ENCODE results near the gene PCDHA2.
"Not testable (repeated sequence)": the region's sequence is repeated elsewhere in the genome, so short reads cannot be mapped to it uniquely, and the experiment has no call there.

The PCDHA2 gene

DNA sequence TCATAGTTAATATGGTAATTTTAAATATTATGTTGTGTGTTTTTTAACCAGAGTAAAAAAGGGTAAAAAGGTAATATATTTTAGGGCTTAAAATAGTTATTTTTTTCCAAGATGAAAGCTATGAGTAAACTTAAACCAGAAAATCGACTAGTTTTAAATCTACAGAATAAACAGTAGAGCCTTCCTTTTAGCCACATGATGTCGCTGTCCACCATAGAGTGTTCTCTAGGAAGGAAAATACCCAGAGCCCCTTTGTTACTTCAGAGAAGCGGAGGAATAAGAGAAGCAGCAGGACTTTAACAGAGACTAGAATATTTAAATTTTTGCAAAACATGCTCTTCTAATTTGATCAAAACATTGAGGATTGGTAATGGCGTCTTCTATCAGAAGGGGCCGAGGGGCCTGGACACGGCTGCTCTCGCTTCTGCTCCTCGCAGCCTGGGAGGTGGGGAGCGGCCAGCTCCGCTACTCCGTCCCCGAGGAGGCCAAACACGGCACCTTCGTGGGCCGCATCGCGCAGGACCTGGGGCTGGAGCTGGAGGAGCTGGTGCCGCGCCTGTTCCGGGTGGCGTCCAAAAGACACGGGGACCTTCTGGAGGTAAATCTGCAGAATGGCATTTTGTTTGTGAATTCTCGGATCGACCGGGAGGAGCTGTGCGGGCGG lies at the start of gene PCDHA2:
TSS of gene PCDHA2 (plus strand) at position 258 of the 664 bp plus-strand sequence.
- DNase-seq = peak; percentile 17

DNA sequence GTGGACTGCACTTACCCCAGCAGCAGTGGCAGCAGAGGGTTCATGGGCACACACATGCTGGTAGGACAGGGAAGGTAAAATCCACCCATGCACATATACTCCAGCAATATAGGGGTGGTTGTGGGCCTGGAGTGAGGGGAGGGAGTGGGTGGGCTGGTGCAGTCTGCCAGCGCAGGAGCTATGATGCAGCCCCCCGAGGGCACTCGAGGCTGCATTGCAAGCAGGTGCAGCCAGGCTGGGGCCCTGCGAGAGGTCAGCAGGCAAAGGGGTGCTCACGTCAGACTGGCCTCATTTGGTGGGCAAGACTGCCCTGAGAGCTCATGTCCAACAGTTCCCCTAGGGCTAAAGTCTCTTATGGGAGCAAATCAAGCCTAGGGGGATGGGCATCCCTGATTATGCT lies 41.1 kb upstream of the PCDHA2 start:
- no peak for DNase-seq

- no peak for DNase-seq
These were observed 30.3 kb upstream of the PCDHA2 start for GRCh38 chr5:140764177-140764973.

DNA sequence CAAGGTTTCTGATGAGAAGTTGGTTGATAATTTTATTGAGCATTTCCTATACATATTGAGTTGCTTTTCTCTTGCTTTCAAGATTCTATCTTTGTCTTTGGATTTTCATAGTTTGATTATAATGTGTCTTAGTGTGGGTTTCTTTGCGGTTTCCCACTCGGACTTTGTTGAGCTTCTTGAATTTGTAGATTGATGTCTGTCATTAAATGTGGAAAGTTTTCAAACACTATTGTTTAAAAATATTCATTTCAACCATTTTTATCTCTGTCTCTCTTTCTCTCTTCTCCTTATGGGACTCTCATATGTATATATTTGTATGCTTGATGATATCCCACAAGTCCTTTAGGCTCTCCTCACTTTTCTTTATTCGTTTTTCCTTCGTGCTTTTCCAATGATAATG lies 27.2 kb upstream of the PCDHA2 start:
- DNase-seq = no peak

DNA sequence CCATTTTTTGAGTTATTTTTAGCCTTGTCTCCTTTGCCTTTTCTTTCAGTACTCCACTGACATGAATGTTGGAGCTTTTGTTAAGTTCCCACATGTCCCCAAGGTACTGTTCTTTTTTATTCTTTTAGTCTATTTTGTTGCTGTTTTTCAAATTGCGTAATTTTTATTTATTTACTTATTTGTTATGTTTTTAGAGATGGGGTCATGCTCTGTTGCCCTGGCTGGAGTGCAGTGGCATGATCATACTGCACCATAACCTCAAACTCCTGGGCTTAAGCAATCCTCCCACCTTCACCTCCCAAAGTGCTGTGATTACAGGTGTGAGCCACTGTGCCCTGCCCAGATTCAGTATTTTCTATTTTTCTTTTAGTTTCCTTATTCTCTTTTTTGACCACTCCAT lies 14.1 kb upstream of the PCDHA2 start:
- DNase-seq = no peak

DNA sequence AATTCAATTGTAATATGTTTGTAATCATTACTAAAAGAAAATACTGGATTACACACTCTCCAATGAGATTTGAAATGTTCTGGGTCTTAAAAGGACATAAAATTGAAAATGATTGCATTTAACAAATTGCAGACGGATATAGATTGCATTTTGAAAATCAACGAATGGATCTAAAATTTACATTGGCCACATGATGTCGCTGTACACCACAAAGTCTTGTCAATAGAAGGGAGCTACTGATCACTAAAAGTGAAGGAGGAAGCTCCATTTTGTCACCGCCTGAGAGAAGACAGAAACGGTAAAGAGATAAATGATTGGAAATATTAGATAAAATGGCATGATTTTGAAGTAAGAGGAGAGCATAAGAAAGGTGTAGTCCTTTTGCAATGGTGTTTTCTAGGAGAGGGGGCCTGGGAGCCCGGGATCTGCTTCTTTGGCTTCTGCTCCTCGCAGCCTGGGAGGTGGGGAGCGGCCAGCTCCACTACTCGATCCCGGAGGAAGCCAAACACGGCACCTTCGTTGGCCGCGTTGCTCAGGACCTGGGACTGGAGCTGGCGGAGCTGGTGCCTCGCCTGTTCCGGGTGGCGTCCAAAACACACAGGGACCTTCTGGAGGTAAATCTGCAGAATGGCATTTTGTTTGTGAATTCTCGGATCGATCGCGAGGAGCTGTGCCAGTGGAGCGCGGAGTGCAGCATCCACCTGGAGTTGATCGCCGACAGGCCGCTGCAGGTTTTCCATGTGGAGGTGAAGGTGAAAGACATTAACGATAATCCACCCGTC lies 8.6 kb upstream of the PCDHA2 start, which contains the start of gene PCDHA1:
TSS of gene PCDHA1 (plus strand) at position 236 of the 782 bp plus-strand sequence.
- DNase-seq = peak; percentile 7

GRCh38 chr5:140787422-140787821 lies 7.2 kb upstream of the PCDHA2 start:
- not testable (repeated sequence) for DNase-seq

DNA sequence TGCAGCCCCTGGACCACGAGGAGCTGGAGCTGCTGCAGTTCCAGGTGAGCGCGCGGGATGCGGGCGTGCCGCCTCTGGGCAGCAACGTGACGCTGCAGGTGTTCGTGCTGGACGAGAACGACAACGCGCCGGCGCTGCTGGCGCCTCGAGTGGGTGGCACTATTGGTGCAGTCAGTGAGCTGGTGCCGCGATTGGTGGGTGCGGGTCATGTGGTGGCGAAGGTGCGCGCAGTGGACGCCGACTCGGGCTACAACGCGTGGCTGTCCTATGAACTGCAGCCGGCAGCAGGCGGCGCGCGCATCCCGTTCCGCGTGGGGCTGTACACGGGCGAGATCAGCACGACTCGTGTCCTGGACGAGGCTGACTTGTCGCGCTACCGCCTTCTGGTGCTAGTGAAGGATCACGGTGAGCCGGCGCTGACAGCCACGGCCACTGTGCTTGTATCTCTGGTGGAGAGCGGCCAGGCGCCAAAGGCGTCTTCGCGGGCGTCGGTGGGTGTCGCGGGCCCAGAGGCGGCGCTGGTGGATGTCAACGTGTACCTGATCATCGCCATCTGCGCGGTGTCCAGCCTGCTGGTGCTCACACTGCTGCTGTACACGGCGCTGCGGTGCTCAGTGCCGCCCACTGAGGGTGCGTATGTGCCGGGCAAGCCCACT lies 6.7 kb upstream of the PCDHA2 start:
- not testable (repeated sequence) for DNase-seq

DNA sequence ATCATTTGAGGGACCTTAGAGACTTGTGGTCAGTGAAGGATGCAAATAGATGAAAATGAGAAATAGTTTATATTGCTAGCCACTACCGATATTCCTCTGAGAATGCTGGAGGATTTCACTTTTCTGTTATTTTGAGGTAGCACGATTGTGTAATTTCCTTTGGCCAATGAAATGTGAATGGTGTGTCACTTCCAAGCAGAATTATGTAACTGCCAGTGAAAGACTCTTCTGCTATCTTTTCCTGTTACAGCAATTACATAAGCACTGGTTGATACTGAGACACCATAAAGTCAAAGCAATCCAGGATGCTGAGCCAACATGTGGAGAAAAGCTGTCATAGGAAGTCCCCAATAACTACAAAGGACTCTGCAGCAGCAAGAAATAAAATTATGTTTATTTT lies 3.6 kb upstream of the PCDHA2 start:
- no peak for DNase-seq

DNA sequence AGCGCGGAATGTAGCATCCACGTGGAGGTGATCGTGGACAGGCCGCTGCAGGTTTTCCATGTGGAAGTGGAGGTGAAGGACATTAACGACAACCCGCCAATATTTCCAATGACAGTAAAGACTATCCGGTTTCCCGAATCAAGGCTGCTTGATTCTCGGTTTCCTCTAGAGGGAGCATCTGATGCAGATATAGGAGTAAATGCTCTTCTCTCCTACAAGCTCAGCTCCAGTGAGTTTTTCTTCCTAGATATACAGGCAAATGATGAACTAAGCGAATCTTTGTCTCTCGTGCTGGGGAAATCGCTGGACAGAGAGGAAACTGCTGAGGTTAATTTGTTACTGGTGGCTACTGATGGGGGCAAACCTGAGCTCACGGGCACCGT lies 598 bp downstream of the PCDHA2 start:
- peak; percentile 20 for DNase-seq

DNA sequence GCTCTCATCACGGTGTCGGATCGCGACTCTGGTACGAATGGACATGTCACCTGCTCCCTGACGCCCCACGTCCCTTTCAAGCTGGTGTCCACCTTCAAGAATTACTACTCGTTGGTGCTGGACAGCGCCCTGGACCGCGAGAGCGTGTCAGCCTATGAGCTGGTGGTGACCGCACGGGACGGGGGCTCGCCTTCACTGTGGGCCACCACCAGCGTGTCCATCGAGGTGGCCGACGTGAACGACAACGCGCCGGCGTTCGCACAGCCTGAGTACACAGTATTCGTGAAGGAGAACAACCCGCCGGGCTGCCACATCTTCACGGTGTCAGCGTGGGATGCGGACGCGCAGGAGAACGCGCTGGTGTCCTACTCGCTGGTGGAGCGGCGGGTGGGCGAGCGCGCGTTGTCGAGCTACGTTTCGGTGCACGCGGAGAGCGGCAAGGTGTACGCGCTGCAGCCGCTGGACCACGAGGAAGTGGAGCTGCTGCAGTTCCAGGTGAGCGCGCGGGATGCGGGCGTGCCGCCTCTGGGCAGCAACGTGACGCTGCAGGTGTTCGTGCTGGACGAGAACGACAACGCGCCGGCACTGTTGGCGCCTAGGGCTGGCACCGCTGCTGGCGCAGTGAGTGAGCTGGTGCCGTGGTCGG lies 1.5 kb downstream of the PCDHA2 start:
- DNase-seq = not testable (repeated sequence)

- DNase-seq = no peak
These were observed 2.1 kb downstream of the PCDHA2 start for GRCh38 chr5:140796718-140797095.

DNA sequence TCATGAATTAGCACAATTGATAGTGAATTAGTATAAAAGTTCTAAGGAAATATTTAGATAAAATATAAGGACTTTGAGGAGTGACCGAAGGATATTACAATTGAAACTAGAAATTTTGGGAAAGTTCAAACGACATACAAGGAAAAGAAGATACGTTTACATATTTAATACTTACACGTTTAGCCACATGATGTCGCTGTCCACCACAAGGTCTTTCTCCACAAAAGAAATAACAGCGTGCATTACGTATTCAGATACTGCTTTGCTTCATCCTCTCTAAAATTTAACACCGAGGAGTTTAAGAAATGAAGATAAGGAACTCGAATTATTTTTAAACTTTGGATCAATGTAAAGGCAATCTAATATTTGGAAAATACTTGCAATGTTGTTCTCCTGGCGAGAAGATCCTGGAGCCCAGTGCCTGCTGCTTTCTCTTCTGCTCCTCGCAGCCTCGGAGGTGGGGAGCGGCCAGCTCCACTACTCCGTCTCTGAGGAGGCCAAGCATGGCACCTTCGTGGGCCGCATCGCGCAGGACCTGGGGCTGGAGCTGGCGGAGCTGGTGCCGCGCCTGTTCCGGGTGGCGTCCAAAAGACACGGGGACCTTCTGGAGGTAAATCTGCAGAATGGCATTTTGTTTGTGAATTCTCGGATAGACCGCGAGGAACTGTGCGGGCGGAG lies 6.3 kb downstream of the PCDHA2 start, which contains the start of gene PCDHA3:
TSS of gene PCDHA3 (plus strand) at position 242 of the 678 bp plus-strand sequence.
- DNase-seq = peak; percentile 37

DNA sequence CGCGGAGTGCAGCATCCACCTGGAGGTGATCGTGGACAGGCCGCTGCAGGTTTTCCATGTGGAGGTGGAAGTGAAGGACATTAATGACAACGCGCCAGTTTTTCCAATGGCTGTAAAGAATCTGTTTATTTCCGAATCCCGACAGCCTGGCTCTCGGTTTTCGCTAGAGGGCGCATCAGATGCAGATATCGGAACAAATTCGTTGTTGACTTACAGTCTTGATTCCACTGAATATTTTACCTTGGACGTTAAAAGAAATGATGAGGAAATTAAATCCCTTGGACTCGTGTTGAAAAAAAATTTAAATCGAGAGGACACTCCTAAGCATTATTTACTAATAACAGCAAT lies 6.8 kb downstream of the PCDHA2 start:
- peak; percentile 4 for DNase-seq

DNA sequence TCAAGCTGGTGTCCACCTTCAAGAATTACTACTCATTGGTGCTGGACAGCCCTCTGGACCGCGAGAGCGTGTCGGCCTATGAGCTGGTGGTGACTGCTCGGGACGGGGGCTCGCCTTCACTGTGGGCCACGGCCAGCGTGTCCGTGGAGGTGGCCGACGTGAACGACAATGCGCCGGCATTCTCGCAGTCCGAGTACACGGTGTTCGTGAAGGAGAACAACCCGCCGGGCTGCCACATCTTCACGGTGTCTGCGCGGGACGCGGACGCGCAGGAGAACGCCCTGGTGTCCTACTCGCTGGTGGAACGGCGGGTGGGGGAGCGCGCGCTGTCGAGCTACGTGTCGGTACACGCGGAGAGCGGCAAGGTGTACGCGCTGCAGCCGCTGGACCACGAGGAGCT lies 7.7 kb downstream of the PCDHA2 start:
- DNase-seq = not testable (repeated sequence)

GRCh38 chr5:140802781-140803271 lies 8.2 kb downstream of the PCDHA2 start:
- no peak for DNase-seq

DNA sequence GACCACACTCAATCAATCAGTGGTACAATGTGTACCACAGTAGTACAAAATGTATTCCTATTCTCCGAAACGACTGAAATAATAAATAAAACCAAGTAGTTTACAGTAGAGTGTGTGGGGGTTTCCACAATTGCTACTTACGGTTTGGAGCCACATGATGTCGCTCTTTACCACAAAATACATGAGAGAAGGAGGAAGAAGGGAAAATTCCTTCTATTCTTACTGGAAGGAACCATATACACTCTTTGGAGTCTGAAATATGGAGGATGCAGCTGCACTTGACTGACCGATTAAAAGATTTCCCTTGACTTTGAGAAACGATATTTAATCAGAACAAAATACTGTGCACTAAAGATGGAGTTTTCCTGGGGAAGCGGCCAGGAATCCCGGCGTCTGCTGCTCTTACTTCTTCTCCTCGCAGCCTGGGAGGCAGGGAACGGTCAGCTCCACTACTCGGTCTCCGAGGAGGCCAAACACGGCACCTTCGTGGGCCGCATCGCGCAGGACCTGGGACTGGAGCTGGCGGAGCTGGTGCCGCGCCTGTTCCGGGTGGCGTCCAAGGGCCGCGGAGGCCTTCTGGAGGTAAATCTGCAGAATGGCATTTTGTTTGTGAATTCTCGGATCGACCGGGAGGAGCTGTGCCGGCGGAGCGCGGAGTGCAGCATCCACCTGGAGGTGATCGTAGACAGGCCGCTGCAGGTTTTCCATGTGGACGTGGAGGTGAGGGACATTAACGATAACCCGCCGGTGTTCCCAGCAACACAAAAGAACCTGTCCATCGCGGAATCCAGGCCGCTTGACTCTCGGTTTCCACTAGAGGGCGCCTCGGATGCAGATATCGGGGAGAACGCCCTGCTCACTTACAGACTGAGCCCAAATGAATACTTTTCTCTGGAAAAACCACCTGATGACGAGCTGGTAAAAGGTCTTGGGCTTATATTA lies 12.5 kb downstream of the PCDHA2 start, which contains the start of gene PCDHA4:
TSS of gene PCDHA4 (plus strand) at position 235 of the 942 bp plus-strand sequence.
- DNase-seq = peak; percentile 13

DNA sequence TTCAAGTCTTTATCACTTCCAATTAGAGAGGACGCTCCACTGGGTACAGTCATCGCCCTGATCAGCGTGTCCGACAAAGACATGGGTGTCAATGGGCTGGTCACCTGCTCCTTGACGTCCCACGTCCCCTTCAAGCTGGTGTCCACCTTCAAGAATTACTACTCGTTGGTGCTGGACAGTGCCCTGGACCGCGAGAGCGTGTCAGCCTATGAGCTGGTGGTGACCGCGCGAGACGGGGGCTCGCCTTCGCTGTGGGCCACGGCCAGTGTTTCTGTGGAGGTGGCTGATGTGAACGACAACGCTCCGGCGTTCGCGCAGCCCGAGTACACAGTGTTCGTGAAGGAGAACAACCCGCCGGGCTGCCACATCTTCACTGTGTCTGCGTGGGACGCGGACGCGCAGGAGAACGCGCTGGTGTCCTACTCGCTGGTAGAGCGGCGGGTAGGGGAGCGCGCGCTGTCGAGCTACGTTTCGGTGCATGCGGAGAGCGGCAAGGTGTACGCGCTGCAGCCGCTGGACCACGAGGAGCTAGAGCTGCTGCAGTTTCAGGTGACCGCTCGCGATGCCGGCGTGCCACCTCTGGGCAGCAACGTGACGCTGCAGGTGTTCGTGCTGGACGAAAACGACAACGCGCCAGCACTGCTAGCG lies 13.7 kb downstream of the PCDHA2 start:
- not testable (repeated sequence) for DNase-seq

DNA sequence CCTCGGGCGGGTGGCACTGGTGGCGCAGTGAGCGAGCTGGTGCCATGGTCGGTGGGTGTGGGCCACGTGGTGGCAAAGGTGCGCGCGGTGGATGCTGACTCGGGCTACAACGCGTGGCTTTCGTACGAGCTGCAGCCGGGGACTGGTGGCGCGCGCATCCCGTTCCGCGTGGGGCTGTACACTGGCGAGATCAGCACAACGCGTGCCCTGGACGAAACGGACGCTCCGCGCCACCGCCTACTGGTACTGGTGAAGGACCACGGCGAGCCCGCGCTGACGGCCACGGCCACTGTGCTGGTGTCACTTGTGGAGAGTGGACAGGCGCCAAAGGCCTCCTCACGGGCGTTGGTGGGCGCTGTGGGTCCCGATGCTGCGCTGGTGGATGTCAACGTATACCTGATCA lies 14.2 kb downstream of the PCDHA2 start:
- no peak for DNase-seq
